Measurements from ENCODE around the gene DNAH10.

Gene DNAH10

GRCh38 chr12:123973552-123974341, 211.6 kb downstream of the DNAH10 start:
- DNase-seq (ENCODE audit: low spot score) = peak; percentile 13

GRCh38 chr12:123976227-123976826, 214.2 kb downstream of the DNAH10 start:
- DNase-seq (ENCODE audit: low spot score) = no peak

GRCh38 chr12:123979566-123979965, 217.5 kb downstream of the DNAH10 start:
- no peak for DNase-seq (ENCODE audit: low spot score)

- no peak for DNase-seq (ENCODE audit: low spot score)
These were observed 220.2 kb downstream of the DNAH10 start for GRCh38 chr12:123982269-123982668.

GRCh38 chr12:123983822-123984485, 221.9 kb downstream of the DNAH10 start:
- DNase-seq (ENCODE audit: low spot score) = peak; percentile 74

GRCh38 chr12:123984903-123985302, 222.8 kb downstream of the DNAH10 start:
- no peak for DNase-seq (ENCODE audit: low spot score)
